HepG2 (cell line): Measurements from ENCODE around the gene MBOAT7. TPM values are rescaled to one million over a fixed set of nuclear protein-coding genes. Genes with fewer than 3 reads are reported as not detected.

Source experiments
- ARHGAP35 ChIP-seq: sonication (generic); formaldehyde crosslinking; IDR thresholded peaks from 2 replicates; pipeline ENCODE4 v1.9.0; 2022; ENCODE audit warnings: mild to moderate bottlenecking, inconsistent platforms, moderate library complexity, missing genetic modification reagents, borderline replicate concordance
- CAMTA2 ChIP-seq: sonication (generic); formaldehyde crosslinking; IDR thresholded peaks from 2 replicates; pipeline ENCODE4 v1.4.0; 2020; ENCODE audit warnings: mild to moderate bottlenecking, missing genetic modification reagents, borderline replicate concordance
- DR1 ChIP-seq: sonication (generic); formaldehyde crosslinking; IDR thresholded peaks from 2 replicates; pipeline ENCODE4 v1.8.0; 2021; ENCODE audit warnings: mild to moderate bottlenecking, missing genetic modification reagents, inconsistent platforms
- HNRNPK ChIP-seq: fragments of 200-400 bp; formaldehyde crosslinking; IDR thresholded peaks from 2 replicates; pipeline ENCODE4 v1.6.1; 2018; ENCODE audit warnings: low read length, low read depth, moderate library complexity, mild to moderate bottlenecking; ENCODE audit not compliant: poor library complexity, severe bottlenecking
- HOXA5 ChIP-seq: sonication (generic); formaldehyde crosslinking; IDR thresholded peaks from 2 replicates; pipeline ENCODE4 v1.4.0; 2020; ENCODE audit warnings: missing genetic modification reagents
- KAT8 ChIP-seq: IDR thresholded peaks from 2 replicates; pipeline ENCODE4 v1.6.1; 2016; ENCODE audit warnings: missing genetic modification reagents, missing compliant biosample characterization
- KDM5B ChIP-seq: sonication (generic); formaldehyde crosslinking; IDR thresholded peaks from 2 replicates; pipeline ENCODE4 v1.4.0; 2020; ENCODE audit warnings: missing genetic modification reagents, mild to moderate bottlenecking, borderline replicate concordance
- KMT2A ChIP-seq: sonication (generic); formaldehyde crosslinking; IDR thresholded peaks from 2 replicates; pipeline ENCODE4 v1.4.0; 2020; ENCODE audit warnings: missing genetic modification reagents
- RBFOX2 ChIP-seq: fragments of 200-400 bp; formaldehyde crosslinking; IDR thresholded peaks from 2 replicates; pipeline ENCODE4 v1.6.1; 2017; ENCODE audit warnings: low read depth, mild to moderate bottlenecking, low read length
- RBM22 ChIP-seq: fragments of 200-400 bp; formaldehyde crosslinking; optimal IDR thresholded peaks from 2 replicates; pipeline ENCODE3; 2017; ENCODE audit warnings: mild to moderate bottlenecking, low read length, moderate library complexity
- SKI ChIP-seq: fragments of 450-650 bp; IDR thresholded peaks from one replicate; pipeline ENCODE4 v1.6.1; 2018; ENCODE audit warnings: mild to moderate bottlenecking; ENCODE audit not compliant: partially characterized antibody
- TOPORS ChIP-seq: sonication (generic); formaldehyde crosslinking; IDR thresholded peaks from 2 replicates; pipeline ENCODE4 v1.8.0; 2023; ENCODE audit warnings: mild to moderate bottlenecking, missing genetic modification reagents
- ZFY ChIP-seq: sonication (generic); formaldehyde crosslinking; IDR thresholded peaks from 2 replicates; pipeline ENCODE4 v1.4.0; 2020; ENCODE audit warnings: missing genetic modification reagents
- ZNF577 ChIP-seq: sonication (generic); formaldehyde crosslinking; IDR thresholded peaks from 2 replicates; pipeline ENCODE4 v1.4.0; 2020; ENCODE audit warnings: mild to moderate bottlenecking, low read depth, missing genetic modification reagents, borderline replicate concordance
- ZNF644 ChIP-seq: IDR thresholded peaks from 2 replicates; pipeline ENCODE4 v1.6.1; 2016; ENCODE audit warnings: low read depth
- ZNF709 ChIP-seq: sonication (generic); formaldehyde crosslinking; IDR thresholded peaks from 2 replicates; pipeline ENCODE4 v1.5.0; 2020; ENCODE audit warnings: mild to moderate bottlenecking, missing genetic modification reagents
- ZNF776 ChIP-seq: sonication (generic); formaldehyde crosslinking; IDR thresholded peaks from 2 replicates; pipeline ENCODE4 v1.4.0; 2020; ENCODE audit warnings: mild to moderate bottlenecking, missing genetic modification reagents
- polyA plus RNA-seq, 8 experiments: library from polyadenylated mRNA; depleted of rRNA in 3 of 8; stranded (reverse) in 7 of 8; unstranded in 1 of 8; fragments of >200 nt; fragmentation: Illumina TruSeq in 4 of 8; extraction: Trizol in 4 of 8; gene quantifications; 2 replicates each; pipeline versions ENCODE4 v1.2.1 to v1.2.3, GENCODE V29; 2011 to 2016; ENCODE audit warnings: low read depth in 4 of 8, missing spikeins in 1 of 8, mixed read lengths in 1 of 8; ENCODE audit not compliant: insufficient read depth in 1 of 8
- total RNA-seq, 5 experiments: library from RNA; depleted of rRNA; stranded (reverse); fragments of >200 nt; fragmentation: Illumina TruSeq; extraction: Trizol; gene quantifications; 2 replicates each; pipeline ENCODE4 v1.2.3, GENCODE V29; 2016; ENCODE audit warnings: low read depth in 1 of 5
- TF ChIP-seq, protein P1 (sequence below): sonication (generic); formaldehyde crosslinking; IDR thresholded peaks from 2 replicates; pipeline ENCODE4; 2020; ENCODE audit warnings: missing genetic modification reagents, mild to moderate bottlenecking, borderline replicate concordance
- TF ChIP-seq, protein P2 (sequence below): sonication (generic); formaldehyde crosslinking; IDR thresholded peaks from 2 replicates; pipeline ENCODE4 v1.8.1; 2023; ENCODE audit warnings: mild to moderate bottlenecking, missing genetic modification reagents
- TF ChIP-seq, protein P3 (sequence below): IDR thresholded peaks from 2 replicates; pipeline ENCODE4 v1.6.1; 2018; ENCODE audit warnings: missing genetic modification reagents, mild to moderate bottlenecking, missing compliant biosample characterization
- TF ChIP-seq, protein P4 (sequence below): sonication (generic); formaldehyde crosslinking; IDR thresholded peaks from 2 replicates; pipeline ENCODE4 v1.5.0; 2020; ENCODE audit warnings: missing genetic modification reagents, mild to moderate bottlenecking, borderline replicate concordance
- TF ChIP-seq, protein P5 (sequence below): sonication (generic); formaldehyde crosslinking; IDR thresholded peaks from 2 replicates; pipeline ENCODE4 v1.5.0; 2020; ENCODE audit warnings: missing genetic modification reagents

Gene MBOAT7
- total and polyA plus RNA-seq, 2 of the 13 experiments (the other 11 are each of a cell fraction or from before 2014, with no cell fraction given) = 22.2 to 25.5 TPM

DNA sequence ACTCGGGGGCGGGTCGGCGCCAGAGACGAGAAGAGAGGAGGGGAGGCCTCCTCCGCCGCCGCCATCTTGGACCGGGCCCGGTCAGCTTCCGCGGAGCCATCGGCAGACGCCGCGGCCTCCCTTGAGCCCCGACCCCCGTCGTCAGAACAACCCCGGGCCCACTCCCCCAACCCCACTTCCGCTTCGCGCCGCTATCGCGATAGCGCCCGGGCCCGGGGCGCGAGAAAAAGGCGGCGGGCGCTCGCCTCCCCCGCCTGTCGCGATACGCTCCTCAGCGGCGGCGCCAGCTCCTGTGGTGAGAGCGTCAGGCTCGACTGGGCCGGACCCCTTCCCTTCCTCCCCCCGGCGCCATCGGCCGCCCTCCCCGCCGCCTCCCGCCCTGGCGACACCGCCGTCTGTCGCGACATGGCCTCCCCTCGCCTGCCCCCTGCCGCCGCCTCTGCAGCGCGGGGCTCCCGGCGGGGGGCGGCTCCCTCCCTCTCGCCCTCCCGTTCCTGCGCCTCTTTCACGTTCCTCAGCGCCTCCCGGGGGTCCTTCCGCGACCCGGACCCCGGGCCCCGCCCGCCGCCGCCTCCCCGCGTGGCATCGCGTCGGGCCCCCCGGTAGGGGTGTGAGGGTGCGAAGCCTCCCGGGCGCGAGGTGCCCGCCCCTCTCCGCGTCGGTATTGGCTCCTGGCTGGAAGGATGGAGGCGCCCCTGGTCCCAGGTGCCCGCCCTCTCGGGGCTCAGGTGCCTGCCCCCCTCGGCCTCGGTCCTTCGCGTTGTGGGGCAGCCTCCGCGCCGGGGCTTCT is 51.5 kb downstream of the MBOAT7 start, which contains the start of gene CNOT3 (continued):
- TF ChIP-seq RBM22 (no peak), HOXA5 (peak; percentile 45), KMT2A (CRISPR knock-in tag) (peak; percentile 39; the same call in 1 of the 2 replicates), SKI (no peak), KDM5B (CRISPR knock-in tag) (peak; percentile 76), HNRNPK (peak; percentile 45), ARHGAP35 (peak; percentile 69; the same call in 1 of the 2 replicates), ZNF577 (CRISPR knock-in tag) (no peak), CAMTA2 (CRISPR knock-in tag) (no peak), ZFY (CRISPR knock-in tag) (peak; percentile 85), KAT8 (CRISPR knock-in tag) (0 out of 2 replicates have a peak, but pooled peaks have one; percentile 33), RBFOX2 (peak; percentile 89), ZNF776 (CRISPR knock-in tag) (peak; percentile 74; the same call in 1 of the 2 replicates), ZNF644 (CRISPR knock-in tag) (no peak), ZNF709 (CRISPR knock-in tag) (no peak; the same call in 1 of the 2 replicates), TOPORS (CRISPR knock-in tag) (peak; percentile 57; the same call in 1 of the 2 replicates), DR1 (no peak)
- TF ChIP-seq, protein P1, sequence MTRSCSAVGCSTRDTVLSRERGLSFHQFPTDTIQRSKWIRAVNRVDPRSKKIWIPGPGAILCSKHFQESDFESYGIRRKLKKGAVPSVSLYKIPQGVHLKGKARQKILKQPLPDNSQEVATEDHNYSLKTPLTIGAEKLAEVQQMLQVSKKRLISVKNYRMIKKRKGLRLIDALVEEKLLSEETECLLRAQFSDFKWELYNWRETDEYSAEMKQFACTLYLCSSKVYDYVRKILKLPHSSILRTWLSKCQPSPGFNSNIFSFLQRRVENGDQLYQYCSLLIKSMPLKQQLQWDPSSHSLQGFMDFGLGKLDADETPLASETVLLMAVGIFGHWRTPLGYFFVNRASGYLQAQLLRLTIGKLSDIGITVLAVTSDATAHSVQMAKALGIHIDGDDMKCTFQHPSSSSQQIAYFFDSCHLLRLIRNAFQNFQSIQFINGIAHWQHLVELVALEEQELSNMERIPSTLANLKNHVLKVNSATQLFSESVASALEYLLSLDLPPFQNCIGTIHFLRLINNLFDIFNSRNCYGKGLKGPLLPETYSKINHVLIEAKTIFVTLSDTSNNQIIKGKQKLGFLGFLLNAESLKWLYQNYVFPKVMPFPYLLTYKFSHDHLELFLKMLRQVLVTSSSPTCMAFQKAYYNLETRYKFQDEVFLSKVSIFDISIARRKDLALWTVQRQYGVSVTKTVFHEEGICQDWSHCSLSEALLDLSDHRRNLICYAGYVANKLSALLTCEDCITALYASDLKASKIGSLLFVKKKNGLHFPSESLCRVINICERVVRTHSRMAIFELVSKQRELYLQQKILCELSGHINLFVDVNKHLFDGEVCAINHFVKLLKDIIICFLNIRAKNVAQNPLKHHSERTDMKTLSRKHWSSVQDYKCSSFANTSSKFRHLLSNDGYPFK (CRISPR knock-in tag) = peak; percentile 77; the same call in 1 of the 2 replicates
- TF ChIP-seq, protein P2, sequence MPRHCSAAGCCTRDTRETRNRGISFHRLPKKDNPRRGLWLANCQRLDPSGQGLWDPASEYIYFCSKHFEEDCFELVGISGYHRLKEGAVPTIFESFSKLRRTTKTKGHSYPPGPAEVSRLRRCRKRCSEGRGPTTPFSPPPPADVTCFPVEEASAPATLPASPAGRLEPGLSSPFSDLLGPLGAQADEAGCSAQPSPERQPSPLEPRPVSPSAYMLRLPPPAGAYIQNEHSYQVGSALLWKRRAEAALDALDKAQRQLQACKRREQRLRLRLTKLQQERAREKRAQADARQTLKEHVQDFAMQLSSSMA = no peak
- TF ChIP-seq, protein P3, sequence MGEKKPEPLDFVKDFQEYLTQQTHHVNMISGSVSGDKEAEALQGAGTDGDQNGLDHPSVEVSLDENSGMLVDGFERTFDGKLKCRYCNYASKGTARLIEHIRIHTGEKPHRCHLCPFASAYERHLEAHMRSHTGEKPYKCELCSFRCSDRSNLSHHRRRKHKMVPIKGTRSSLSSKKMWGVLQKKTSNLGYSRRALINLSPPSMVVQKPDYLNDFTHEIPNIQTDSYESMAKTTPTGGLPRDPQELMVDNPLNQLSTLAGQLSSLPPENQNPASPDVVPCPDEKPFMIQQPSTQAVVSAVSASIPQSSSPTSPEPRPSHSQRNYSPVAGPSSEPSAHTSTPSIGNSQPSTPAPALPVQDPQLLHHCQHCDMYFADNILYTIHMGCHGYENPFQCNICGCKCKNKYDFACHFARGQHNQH (CRISPR knock-in tag) = no peak
- TF ChIP-seq, protein P4, sequence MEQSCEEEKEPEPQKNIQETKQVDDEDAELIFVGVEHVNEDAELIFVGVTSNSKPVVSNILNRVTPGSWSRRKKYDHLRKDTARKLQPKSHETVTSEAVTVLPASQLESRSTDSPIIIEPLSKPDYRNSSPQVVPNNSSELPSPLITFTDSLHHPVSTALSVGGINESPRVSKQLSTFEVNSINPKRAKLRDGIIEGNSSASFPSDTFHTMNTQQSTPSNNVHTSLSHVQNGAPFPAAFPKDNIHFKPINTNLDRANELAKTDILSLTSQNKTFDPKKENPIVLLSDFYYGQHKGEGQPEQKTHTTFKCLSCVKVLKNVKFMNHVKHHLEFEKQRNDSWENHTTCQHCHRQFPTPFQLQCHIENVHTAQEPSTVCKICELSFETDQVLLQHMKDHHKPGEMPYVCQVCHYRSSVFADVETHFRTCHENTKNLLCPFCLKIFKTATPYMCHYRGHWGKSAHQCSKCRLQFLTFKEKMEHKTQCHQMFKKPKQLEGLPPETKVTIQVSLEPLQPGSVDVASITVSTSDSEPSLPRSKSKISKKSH (CRISPR knock-in tag) = peak; percentile 41; the same call in 1 of the 2 replicates
- TF ChIP-seq, protein P5, sequence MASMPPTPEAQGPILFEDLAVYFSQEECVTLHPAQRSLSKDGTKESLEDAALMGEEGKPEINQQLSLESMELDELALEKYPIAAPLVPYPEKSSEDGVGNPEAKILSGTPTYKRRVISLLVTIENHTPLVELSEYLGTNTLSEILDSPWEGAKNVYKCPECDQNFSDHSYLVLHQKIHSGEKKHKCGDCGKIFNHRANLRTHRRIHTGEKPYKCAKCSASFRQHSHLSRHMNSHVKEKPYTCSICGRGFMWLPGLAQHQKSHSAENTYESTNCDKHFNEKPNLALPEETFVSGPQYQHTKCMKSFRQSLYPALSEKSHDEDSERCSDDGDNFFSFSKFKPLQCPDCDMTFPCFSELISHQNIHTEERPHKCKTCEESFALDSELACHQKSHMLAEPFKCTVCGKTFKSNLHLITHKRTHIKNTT (CRISPR knock-in tag) = no peak
